Endothelial cell of umbilical vein (primary cell): ENCODE measurements around the gene EHD3. TPM values are rescaled to one million over a fixed set of nuclear protein-coding genes. Genes with fewer than 3 reads are reported as not detected.

Source experiments
- BruUV-seq: library from RNA; stranded (reverse); fragments of 400-500 nt; replicated peaks from 2 replicates; lab custom pipeline; 2021; lab: Mats Ljungman, UMichigan
- CTCF ChIA-PET: fragments of 300-600, 350-600 bp; sonication (Branson Sonifier 250); formaldehyde crosslinking; loops from one replicate; lab custom pipeline; 2021; ENCODE audit warnings: antibody characterized with exemption, inconsistent platforms; lab: Charles Lee
- POLR2A ChIA-PET: fragments of 300-600, 350-600 bp; sonication (Branson Sonifier 250); formaldehyde crosslinking; loops from one replicate; lab custom pipeline; 2021; ENCODE audit warnings: antibody characterized with exemption, inconsistent platforms; lab: Charles Lee
- DNase-seq: peaks from one replicate; pipeline ENCODE4 v3.0.0-alpha.2; 2011; ENCODE audit warnings: low read depth, low spot score
- FAIRE-seq: peaks from 2 replicates; lab custom pipeline; 2011; peaks lifted over from hg19 to GRCh38; lab: Jason Lieb, UNC
- H2AFZ ChIP-seq: 2 replicates; pipeline ENCODE4 v1.6.0; 2012; ENCODE audit warnings: low read depth, low read length, control low read depth, inconsistent platforms
- H3K27ac ChIP-seq: 2 replicates; pipeline ENCODE4 v1.5.1; 2011; ENCODE audit warnings: low read depth, mild to moderate bottlenecking, control low read depth, low read length, moderate library complexity; ENCODE audit not compliant: insufficient read depth
- H3K27me3 ChIP-seq, 2 experiments: 2 replicates each; pipeline versions ENCODE4 v1.6.0 to v1.6.1; 2011; ENCODE audit warnings: low read length in 2 of 2, mixed read lengths in 1 of 2; ENCODE audit not compliant: control insufficient read depth in 2 of 2, insufficient read depth in 2 of 2
- H3K36me3 ChIP-seq, 2 experiments: 2 replicates in 1 of 2; 3 replicates in 1 of 2; pipeline ENCODE4 v1.5.1; 2011; ENCODE audit warnings: low read length in 2 of 2, mild to moderate bottlenecking in 1 of 2, moderate library complexity in 1 of 2; ENCODE audit not compliant: control insufficient read depth in 2 of 2, insufficient read depth in 2 of 2; ENCODE audit errors: extremely low read depth in 1 of 2
- H3K4me1 ChIP-seq: 3 replicates; pipeline ENCODE4 v1.5.1; 2011; ENCODE audit warnings: mild to moderate bottlenecking, low read length; ENCODE audit not compliant: control insufficient read depth, insufficient read depth; ENCODE audit errors: extremely low read depth
- H3K4me2 ChIP-seq: 2 replicates; pipeline ENCODE4 v1.6.1; 2011; ENCODE audit warnings: low read length, control low read depth, mixed read lengths; ENCODE audit not compliant: insufficient read depth
- H3K4me3 ChIP-seq, 3 experiments: fragments of 200-600 bp in 1 of 3; sonication (generic), shearing (Covaris generic) in 1 of 3; replicated peaks in 1 of 3; 2 replicates each; pipeline ENCODE4 v1.5.1; 2011 to 2016; ENCODE audit warnings: control low read depth in 3 of 3, low read length in 3 of 3, mild to moderate bottlenecking in 2 of 3, inconsistent platforms in 1 of 3, low read depth in 1 of 3, moderate library complexity in 1 of 3; ENCODE audit not compliant: insufficient read depth in 1 of 3
- H3K79me2 ChIP-seq: 2 replicates; pipeline ENCODE4 v1.6.0; 2012; ENCODE audit warnings: low read length, inconsistent platforms; ENCODE audit not compliant: control insufficient read depth, insufficient read depth
- H3K9ac ChIP-seq: replicated peaks from 2 replicates; pipeline ENCODE3; 2011; ENCODE audit warnings: low read length, control low read depth; ENCODE audit not compliant: insufficient read depth; ENCODE audit errors: extremely low read depth
- H3K9me1 ChIP-seq: replicated peaks from 3 replicates; pipeline ENCODE4 v1.6.0; 2011; ENCODE audit warnings: mild to moderate bottlenecking, low read length; ENCODE audit not compliant: control insufficient read depth, insufficient read depth; ENCODE audit errors: extremely low read depth
- H3K9me3 ChIP-seq: replicated peaks from 2 replicates; pipeline ENCODE4 v1.5.1; 2012; ENCODE audit warnings: low read length, inconsistent platforms; ENCODE audit not compliant: control insufficient read depth, insufficient read depth
- H4K20me1 ChIP-seq: replicated peaks from 2 replicates; pipeline ENCODE3; 2011; ENCODE audit warnings: mild to moderate bottlenecking, low read length; ENCODE audit not compliant: control insufficient read depth, insufficient read depth; ENCODE audit errors: extremely low read depth
- EZH2 ChIP-seq: IDR thresholded peaks from 2 replicates; pipeline ENCODE4 v1.6.1; 2012; ENCODE audit warnings: borderline replicate concordance, low read depth, mild to moderate bottlenecking, moderate library complexity, low read length, inconsistent platforms; ENCODE audit not compliant: severe bottlenecking
- FOS ChIP-seq: IDR thresholded peaks from 2 replicates; pipeline ENCODE4 v1.6.1; 2011; ENCODE audit warnings: mild to moderate bottlenecking, low read length, moderate library complexity, borderline replicate concordance; ENCODE audit not compliant: insufficient read depth
- GATA2 ChIP-seq: IDR thresholded peaks from 2 replicates; pipeline ENCODE4 v1.7.0; 2011; ENCODE audit warnings: low read depth, mild to moderate bottlenecking, moderate library complexity, mixed read lengths, low read length; ENCODE audit not compliant: insufficient read length, insufficient read depth
- JUN ChIP-seq: IDR thresholded peaks from 2 replicates; pipeline ENCODE4 v1.6.1; 2011; ENCODE audit warnings: borderline replicate concordance, low read depth; ENCODE audit not compliant: insufficient read length, insufficient read depth
- MYC ChIP-seq: IDR thresholded peaks from one replicate; pipeline ENCODE4 v1.6.1; 2011; ENCODE audit warnings: mild to moderate bottlenecking, low read depth, low read length
- POLR2A ChIP-seq: IDR thresholded peaks from 2 replicates; pipeline ENCODE4 v1.6.1; 2012; ENCODE audit warnings: low read depth, mild to moderate bottlenecking, control low read depth, low read length
- POLR2AphosphoS5 ChIP-seq: IDR thresholded peaks from 2 replicates; pipeline ENCODE4 v1.6.1; 2012; ENCODE audit warnings: low read depth, mild to moderate bottlenecking, control low read depth, low read length, moderate library complexity; ENCODE audit not compliant: insufficient read depth
- dilution Hi-C: fragments of 300-500 bp; cut with MboI; formaldehyde crosslinking; loops from one replicate; pipeline ENCODE4 v1.15.0; 2019; ENCODE audit warnings: low sequenced_read_pairs; ENCODE audit not compliant: extremely low pct_ligation_motif_present
- intact Hi-C: fragments of 100-400 bp; cut with micrococcal nuclease; formaldehyde crosslinking; loops from one replicate; pipeline ENCODE4 v1.10.0; 2022
- polyA plus RNA-seq, 4 experiments: library from polyadenylated mRNA; depleted of rRNA in 3 of 4; stranded (reverse) in 3 of 4; unstranded in 1 of 4; fragments of >200 nt; gene quantifications; 2 replicates each; pipeline versions ENCODE4 v1.2.1 to v1.2.3, GENCODE V29; 2011 to 2012; ENCODE audit warnings: missing spikeins in 1 of 4
- total RNA-seq: library from RNA; stranded (reverse); gene quantifications from 2 replicates; pipeline ENCODE4 v1.2.3, GENCODE V29; 2021
- TF ChIP-seq, protein P1 (sequence below): IDR thresholded peaks from 2 replicates; pipeline ENCODE4 v1.6.1; 2011; ENCODE audit not compliant: insufficient read depth, insufficient read length
- TF ChIP-seq, protein P2 (sequence below), 2 donors: IDR thresholded peaks; 1 replicate in 1 of 2; 2 replicates in 1 of 2; pipeline ENCODE4 v1.5.1; 2011; ENCODE audit warnings: low read length in 2 of 2, mild to moderate bottlenecking in 2 of 2, moderate library complexity in 2 of 2, control low read depth in 1 of 2, inconsistent platforms in 1 of 2, low read depth in 1 of 2; ENCODE audit not compliant: insufficient read depth in 1 of 2; ENCODE audit errors: extremely low read depth in 1 of 2

EHD3 gene
- total and polyA plus RNA-seq, 2 donors (not counting 3 experiments of a cell fraction or from before 2014, with no cell fraction given) = 6.5 to 12.1 TPM

DNA sequence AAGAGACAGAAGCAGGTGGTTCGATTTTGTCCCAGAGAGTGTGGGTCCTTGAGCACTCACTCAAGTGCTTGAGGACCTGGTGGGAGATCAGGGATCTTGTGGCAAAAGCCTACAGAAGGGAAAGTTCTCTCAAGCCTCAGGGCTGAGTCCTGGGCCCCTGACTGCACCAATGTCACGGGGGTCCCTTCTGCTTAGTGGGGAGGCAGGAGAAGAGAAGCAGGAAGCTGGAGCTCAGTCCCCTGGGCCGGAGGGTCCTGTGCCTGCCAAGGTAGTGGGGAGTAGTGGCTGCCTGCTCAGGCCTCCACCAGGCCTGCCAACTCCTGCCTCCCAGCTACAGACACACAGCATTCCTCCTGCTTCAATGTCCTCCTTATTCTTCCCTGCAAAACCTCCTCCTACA lies 28.3 kb upstream of the EHD3 start:
- Histone ChIP-seq H3K4me2 (no peak overlapping the region), H3K9me1 (no peaks in the 10 kb centered on the region), H3K9me3 (no peaks in the 10 kb centered on the region), H3K27ac (no peak overlapping the region), H3K36me3 (no peaks in the 10 kb centered on the region), H3K27me3 (no peaks in the 10 kb centered on the region), H4K20me1 (no peaks in the 10 kb centered on the region), H3K79me2 (no peaks in the 10 kb centered on the region), H3K9ac (no peak overlapping the region), H2AFZ (no peak overlapping the region), H3K4me1 (no peaks in the 10 kb centered on the region), H3K4me3 (no peak overlapping the region)
- no peak for FAIRE-seq
- ChIA-PET CTCF (no interaction called here), POLR2A (no interaction called here)
- no peak for DNase-seq
- BruUV-seq = no TSS peak
- intact Hi-C loops = no loop called here
- TF ChIP-seq GATA2 (no peak), POLR2AphosphoS5 (no peak), FOS (no peak), POLR2A (no peak), EZH2 (no peak), JUN (no peak), MYC (no peak)
- TF ChIP-seq, protein P1, sequence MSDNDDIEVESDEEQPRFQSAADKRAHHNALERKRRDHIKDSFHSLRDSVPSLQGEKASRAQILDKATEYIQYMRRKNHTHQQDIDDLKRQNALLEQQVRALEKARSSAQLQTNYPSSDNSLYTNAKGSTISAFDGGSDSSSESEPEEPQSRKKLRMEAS = no peak
- TF ChIP-seq, protein P2, sequence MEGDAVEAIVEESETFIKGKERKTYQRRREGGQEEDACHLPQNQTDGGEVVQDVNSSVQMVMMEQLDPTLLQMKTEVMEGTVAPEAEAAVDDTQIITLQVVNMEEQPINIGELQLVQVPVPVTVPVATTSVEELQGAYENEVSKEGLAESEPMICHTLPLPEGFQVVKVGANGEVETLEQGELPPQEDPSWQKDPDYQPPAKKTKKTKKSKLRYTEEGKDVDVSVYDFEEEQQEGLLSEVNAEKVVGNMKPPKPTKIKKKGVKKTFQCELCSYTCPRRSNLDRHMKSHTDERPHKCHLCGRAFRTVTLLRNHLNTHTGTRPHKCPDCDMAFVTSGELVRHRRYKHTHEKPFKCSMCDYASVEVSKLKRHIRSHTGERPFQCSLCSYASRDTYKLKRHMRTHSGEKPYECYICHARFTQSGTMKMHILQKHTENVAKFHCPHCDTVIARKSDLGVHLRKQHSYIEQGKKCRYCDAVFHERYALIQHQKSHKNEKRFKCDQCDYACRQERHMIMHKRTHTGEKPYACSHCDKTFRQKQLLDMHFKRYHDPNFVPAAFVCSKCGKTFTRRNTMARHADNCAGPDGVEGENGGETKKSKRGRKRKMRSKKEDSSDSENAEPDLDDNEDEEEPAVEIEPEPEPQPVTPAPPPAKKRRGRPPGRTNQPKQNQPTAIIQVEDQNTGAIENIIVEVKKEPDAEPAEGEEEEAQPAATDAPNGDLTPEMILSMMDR (IDR thresholded peaks at IDR 0.05; ENCODE audit: extremely low read depth in 1 of 2, insufficient read depth in 1 of 2, low read depth in 1 of 2, low read length in 2 of 2) = no peak
- dilution Hi-C loops = no loop called here
